HFF-Myc (cell line): ENCODE measurements around the gene NEK5.
"Not testable (repeated sequence)": the region's sequence is repeated elsewhere in the genome, so short reads cannot be mapped to it uniquely, and the experiment has no call there.

Source experiments
- DNase-seq: peaks from one replicate; pipeline ENCODE4 v3.0.0-alpha.2; 2011; ENCODE audit warnings: low read depth; ENCODE audit errors: extremely low read depth
- H3K4me3 ChIP-seq: replicated peaks from 2 replicates; pipeline ENCODE4 v1.5.1; 2011; ENCODE audit warnings: low read depth, mild to moderate bottlenecking, control low read depth, low read length
- TF ChIP-seq, protein P1 (sequence below): IDR thresholded peaks from 2 replicates; pipeline ENCODE4 v1.5.1; 2012; ENCODE audit warnings: mild to moderate bottlenecking, low read depth, low read length, control low read depth; ENCODE audit errors: missing control alignments

NEK5 gene

DNA sequence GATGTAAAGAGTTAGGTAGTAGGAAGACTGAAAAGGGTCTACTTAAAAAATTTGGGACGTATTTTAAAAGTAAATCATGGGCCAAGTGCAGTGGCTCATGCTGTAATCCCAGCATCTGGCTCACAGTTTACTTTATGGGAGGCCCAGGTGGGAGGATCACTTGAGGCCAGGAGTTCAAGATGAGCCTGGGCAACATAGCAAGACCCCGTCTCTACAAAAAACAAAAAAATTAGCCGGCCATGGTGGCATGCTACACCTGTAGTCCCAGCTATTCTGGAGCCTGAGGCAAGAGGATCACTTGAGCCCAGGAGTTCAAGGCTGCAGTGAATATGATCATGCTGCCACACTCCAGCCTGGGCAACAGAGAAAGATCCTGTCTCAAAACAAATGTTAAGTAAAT lies 81.4 kb downstream of the NEK5 start:
- TF ChIP-seq, protein P1, sequence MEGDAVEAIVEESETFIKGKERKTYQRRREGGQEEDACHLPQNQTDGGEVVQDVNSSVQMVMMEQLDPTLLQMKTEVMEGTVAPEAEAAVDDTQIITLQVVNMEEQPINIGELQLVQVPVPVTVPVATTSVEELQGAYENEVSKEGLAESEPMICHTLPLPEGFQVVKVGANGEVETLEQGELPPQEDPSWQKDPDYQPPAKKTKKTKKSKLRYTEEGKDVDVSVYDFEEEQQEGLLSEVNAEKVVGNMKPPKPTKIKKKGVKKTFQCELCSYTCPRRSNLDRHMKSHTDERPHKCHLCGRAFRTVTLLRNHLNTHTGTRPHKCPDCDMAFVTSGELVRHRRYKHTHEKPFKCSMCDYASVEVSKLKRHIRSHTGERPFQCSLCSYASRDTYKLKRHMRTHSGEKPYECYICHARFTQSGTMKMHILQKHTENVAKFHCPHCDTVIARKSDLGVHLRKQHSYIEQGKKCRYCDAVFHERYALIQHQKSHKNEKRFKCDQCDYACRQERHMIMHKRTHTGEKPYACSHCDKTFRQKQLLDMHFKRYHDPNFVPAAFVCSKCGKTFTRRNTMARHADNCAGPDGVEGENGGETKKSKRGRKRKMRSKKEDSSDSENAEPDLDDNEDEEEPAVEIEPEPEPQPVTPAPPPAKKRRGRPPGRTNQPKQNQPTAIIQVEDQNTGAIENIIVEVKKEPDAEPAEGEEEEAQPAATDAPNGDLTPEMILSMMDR, result no peak
- no peak for DNase-seq
- H3K4me3 ChIP-seq, result no peak overlapping the region

DNA sequence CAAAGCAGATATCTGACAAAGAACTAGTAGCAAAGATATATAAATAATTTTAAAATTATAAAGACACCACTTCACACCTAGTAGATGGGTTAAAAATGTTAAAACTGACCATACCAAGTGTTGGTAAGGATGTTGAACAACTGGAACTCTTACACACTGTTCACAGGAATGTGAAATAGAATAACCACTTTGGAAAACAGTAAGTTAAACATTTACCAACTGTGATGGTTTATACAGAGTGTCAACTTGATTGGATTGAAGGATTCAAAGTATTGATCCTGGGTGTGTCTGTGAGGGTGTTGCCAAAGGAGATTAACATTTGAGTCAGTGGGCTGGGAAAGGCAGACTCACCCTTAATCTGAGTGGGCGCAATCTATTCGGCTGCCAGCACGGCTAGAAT lies 85.2 kb downstream of the NEK5 start:
- no peak for DNase-seq
- H3K4me3 ChIP-seq, result no peak overlapping the region
- TF ChIP-seq, protein P1, result no peak

DNA sequence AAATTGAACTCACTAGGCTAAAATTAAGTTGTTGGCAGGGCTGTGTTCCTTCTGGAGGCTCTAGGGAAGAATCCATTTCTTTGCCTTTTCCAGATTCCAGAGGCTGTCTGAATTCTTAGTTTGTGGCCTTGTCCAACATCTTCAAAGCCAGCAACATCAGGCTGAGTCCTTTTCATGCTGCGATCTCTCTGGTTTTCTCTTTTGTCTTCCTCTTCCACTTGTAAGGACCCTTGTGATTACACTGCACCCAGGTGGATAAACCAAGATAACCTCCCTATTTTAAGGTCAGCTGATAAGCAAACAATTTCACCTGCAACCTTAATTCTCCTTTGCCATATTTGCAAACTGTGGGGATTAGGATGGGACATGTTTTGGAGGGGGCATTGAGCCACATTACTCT lies 92.8 kb downstream of the NEK5 start:
- no peak for DNase-seq
- TF ChIP-seq, protein P1, result no peak
- no peak overlapping the region for H3K4me3 ChIP-seq

DNA sequence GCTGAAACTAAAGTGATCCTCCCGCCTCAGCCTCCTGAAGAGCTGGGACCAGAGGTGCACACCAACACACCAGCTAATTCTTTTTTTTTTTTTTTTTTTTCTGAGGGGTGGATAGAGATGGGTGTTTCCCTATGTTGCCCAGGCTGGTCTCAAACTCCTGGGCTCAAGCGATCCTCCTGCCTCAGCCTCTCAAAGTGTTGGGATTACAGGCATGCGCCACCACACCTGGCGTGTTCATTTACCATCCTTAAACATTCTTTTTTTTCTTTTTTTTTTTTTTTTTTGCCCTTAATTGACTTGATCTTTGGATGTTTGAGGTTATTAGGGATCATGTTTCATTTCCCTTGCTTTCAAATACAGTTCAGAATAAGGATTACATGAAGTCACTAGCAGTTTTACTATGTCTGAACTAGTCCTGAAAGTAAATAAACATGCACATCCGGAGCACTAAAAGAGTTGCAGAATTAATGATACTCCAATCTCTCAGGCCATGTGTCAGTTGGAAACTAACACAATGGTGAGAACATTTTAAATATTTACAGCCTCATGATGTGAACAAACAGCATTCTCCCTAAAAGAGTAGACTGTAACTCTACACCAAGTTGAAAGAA lies 94.2 kb downstream of the NEK5 start:
- TF ChIP-seq, protein P1, result no peak
- H3K4me3 ChIP-seq, result no peak overlapping the region
- no peak for DNase-seq

DNA sequence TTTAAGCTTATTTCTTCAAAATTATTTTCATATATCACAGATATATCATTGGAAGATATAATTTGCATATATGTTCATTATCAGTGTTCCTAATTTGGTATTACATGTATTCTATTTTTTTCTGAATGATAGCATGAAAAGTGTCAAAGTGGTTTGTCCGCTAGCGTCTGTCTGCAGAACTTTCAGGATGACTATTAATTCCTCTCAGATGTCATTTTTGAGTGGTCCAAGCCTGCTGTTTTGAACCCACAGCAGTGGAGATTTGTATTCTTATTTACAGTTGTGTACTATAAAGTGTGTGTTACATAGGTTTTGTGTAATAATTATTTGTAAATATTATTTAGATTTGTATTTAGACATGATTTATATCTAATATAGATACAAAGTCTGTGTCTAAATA lies 95.8 kb downstream of the NEK5 start:
- DNase-seq, result no peak
- TF ChIP-seq, protein P1, result no peak
- H3K4me3 ChIP-seq, result no peak overlapping the region

DNA sequence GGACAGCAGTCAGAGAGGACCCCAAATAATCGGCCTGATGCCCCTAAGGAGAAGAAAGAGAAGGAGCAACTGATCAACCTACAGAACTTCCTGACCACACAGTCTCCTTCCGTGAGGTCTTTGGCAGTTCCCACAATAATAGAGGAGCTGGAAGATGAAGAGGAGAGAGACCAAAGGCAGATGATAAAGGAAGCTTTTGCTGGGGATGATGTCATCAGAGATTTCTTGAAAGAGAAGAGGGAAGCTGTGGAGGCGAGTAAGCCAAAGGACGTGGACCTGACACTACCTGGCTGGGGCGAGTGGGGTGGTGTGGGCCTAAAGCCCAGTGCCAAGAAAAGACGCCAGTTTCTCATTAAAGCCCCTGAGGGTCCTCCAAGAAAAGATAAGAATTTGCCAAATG lies 98.5 kb downstream of the NEK5 start:
- H3K4me3 ChIP-seq, DNase-seq: not testable (repeated sequence)

DNA sequence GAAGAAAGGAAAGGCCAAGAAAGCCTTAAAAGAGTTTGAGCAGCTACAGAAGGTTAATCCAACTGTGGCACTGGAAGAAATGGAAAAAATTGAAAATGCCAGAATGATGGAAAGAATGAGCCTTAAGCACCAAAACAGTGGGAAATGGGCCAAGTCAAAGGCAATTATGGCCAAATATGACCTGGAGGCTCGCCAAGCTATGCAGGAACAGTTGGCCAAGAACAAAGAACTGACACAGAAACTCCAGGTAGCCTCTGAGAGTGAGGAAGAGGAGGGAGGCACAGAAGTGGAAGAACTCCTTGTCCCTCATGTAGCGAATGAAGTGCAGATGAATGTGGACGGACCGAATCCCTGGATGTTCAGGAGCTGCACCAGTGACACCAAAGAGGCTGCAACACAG lies 99.3 kb downstream of the NEK5 start:
- H3K4me3 ChIP-seq, result no peak overlapping the region
- TF ChIP-seq, protein P1, result no peak
- no peak for DNase-seq
